Ectodermal cell (in vitro differentiated cells): ENCODE measurements around the gene CAST.

Source experiments
- H3K27ac ChIP-seq: 2 replicates; pipeline ENCODE4 v1.7.0; 2013; ENCODE audit warnings: mild to moderate bottlenecking, low read depth, low read length; ENCODE audit not compliant: insufficient read depth, poor library complexity, severe bottlenecking
- H3K27me3 ChIP-seq: 2 replicates; pipeline ENCODE4 v1.7.0; 2013; ENCODE audit warnings: mild to moderate bottlenecking, low read length; ENCODE audit not compliant: insufficient read depth, control insufficient read depth, poor library complexity, severe bottlenecking
- H3K36me3 ChIP-seq: one replicate; pipeline ENCODE4 v1.7.0; 2013; ENCODE audit warnings: low read length; ENCODE audit not compliant: control insufficient read depth, insufficient read depth
- H3K4me1 ChIP-seq: one replicate; pipeline ENCODE4 v1.7.0; 2013; ENCODE audit warnings: low read length; ENCODE audit not compliant: control insufficient read depth, insufficient read depth
- H3K4me3 ChIP-seq: 2 replicates; pipeline ENCODE4 v1.7.0; 2013; ENCODE audit warnings: low read depth, low read length, control low read depth; ENCODE audit not compliant: insufficient read depth
- H3K9me3 ChIP-seq: 2 replicates; pipeline ENCODE4 v1.7.0; 2013; ENCODE audit warnings: mild to moderate bottlenecking, low read length, moderate library complexity; ENCODE audit not compliant: control insufficient read depth
- WGBS, 2 experiments: methylation state at CpG; one replicate each; pipeline ENCODE4 v1.1.7; 2013; ENCODE audit warnings: missing lambda C conversion rate in 2 of 2; 5-methylcytosine and 5-hydroxymethylcytosine counted together

The CAST gene

DNA sequence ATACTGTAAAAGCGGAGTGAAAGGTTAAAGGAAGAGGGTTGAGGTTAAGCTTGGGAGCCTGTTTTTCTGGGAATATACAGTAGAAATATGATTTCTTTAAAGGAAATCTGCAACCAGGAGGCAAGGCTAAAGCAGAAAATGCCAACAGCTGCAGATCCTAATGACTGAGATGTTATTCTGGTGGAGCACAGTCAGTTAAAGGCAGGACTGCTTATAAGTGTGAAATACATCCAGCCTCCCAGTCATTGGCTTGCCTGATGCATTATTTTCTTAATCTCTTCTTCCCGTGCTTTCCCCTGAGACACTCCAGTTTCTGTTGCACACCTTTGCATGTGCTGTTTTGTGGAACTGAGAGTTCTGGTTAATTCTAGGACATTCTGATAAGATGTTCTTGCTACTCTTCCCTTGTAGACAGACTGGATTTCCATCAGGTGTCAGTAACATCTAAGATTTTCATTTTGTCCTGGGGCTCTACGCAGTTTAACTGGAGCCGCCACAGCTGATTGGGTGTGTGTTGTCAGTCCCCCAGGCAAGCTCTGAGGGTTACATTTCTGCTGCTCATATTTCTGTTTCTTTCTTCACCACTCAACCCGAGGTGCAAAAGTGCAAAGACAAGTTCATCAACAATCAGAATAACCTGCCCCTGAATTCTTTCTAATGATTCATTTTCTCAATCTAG, 44.4 kb downstream of the CAST start:
- H3K9me3 ChIP-seq, result no peaks in the 10 kb centered on the region
- H3K27ac ChIP-seq, result no peak overlapping the region
- H3K4me1 ChIP-seq, result peaks cover 6% of the 10 kb centered on the region
- WGBS, 2 experiments, result 94 to 95% methylated on average over 5 of the region's 5 CpGs
- peaks cover 4% of the 10 kb centered on the region for H3K27me3 ChIP-seq
- no peaks in the 10 kb centered on the region for H3K36me3 ChIP-seq
- H3K4me3 ChIP-seq, result no peak overlapping the region

DNA sequence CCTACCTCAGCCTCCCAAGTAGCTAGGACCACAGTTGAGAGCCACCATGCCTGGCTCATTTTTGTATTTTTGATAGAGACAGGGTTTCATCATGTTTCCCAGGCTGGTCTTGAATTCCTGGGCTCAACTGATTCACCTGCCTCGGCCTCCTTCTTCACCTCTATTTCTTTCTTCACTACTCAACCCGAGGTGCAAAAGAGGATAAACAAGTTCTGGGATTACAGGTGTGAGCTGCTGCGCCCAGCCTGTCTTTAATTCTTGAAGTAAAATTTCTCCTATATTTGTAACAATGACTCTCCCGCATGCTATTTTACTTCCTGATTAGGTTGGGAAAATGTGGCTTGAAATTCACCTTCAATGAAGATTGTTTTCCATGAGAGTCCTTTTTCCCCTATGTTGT, 46.4 kb downstream of the CAST start:
- Histone ChIP-seq H3K36me3 (no peaks in the 10 kb centered on the region), H3K27me3 (peaks cover under 1% of the 10 kb centered on the region), H3K9me3 (no peaks in the 10 kb centered on the region), H3K4me1 (peaks cover 3% of the 10 kb centered on the region), H3K4me3 (no peak overlapping the region), H3K27ac (no peak overlapping the region)
- WGBS, 2 experiments, result 96 to 98% methylated on average over 3 to 4 of the region's 4 CpGs

DNA sequence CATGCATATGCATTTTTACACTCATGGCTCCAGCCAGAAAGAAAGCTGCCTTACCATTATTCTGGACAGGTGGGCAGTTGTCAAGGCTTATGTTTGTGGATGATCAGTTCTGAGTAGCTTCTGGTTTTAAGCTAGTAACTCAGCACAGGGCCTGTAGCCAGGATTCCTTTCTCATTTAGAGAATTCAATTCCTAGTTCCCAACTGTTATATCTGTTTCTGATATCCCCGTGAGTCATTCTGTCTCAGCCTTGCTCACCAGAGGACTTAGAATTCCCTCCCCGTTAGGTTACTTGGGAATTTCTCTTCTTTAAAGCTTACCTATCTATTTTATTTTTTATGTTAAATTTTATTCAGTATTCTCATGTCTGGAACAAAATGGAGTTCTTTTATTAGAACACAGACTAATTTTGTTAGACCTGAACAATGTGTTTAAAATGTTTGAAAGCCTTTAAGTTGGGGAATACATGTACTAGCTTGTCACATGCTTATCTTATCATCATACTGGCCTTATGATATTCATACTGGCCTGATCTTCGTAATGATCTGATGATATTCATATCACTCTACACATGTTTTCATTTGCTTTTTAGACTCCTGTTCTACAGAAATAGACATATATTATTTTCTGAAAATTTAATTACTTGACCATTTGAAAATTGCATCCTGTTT, 47.1 kb downstream of the CAST start:
- H3K27ac ChIP-seq, result no peak overlapping the region
- H3K36me3 ChIP-seq, result no peaks in the 10 kb centered on the region
- no peaks in the 10 kb centered on the region for H3K27me3 ChIP-seq
- no peaks in the 10 kb centered on the region for H3K4me1 ChIP-seq
- H3K9me3 ChIP-seq, result no peaks in the 10 kb centered on the region
- no peak overlapping the region for H3K4me3 ChIP-seq
- WGBS, 2 experiments, result 96 to 97% methylated on average over 2 of the region's 3 CpGs

DNA sequence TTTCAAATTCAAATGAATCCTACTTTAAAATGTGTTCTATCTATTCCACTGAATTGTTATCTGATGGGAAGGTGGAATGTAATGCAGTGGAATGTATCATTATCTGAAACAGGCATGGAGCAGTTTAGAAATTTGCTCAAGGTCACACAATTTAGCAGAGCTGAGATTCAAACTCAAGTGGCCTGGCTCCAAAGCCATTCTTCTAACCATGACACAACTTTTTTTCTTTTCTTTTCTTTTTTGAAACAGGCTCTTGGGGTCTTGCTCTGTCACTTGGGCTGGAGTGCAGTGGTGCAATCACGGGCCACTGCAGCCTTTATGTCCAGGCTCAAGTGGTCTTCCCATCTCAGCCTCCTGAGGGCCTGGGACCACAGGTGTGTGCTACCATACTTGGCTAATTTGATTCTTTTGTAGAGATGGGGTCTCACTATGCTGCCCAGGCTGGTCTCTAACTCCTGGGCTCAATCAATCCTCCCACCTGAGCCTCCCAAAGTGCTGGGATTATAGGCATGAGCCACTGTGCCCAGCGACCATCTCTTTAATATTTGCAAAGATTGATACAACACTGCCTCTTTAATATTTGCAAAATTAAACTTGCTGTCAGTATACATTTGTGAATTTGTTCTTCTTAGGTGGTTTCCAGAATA, 50.0 kb downstream of the CAST start:
- 93 to 100% methylated on average over 2 of the region's 2 CpGs for WGBS, 2 experiments
- no peaks in the 10 kb centered on the region for H3K27me3 ChIP-seq
- no peak overlapping the region for H3K27ac ChIP-seq
- no peaks in the 10 kb centered on the region for H3K4me1 ChIP-seq
- no peaks in the 10 kb centered on the region for H3K36me3 ChIP-seq
- no peaks in the 10 kb centered on the region for H3K9me3 ChIP-seq
- H3K4me3 ChIP-seq, result no peak overlapping the region

DNA sequence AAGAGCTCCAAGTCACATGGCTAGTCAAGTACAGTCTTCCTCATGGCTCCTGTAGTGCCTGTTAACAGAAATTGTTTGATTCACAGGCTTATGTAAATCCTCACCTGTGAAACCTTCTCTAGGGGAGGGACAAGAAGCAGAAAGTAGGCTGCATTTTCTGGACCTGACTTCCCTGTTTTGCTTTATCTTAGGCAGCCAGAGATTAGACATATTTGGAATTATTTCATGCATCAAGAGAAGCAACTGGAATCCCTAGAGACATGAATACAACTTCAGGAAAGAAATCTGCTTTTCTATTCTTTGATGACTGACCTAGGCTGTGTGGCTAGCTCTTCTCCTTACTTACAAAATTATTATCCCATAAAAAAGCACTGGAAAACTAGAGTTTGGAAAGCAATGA, 52.3 kb downstream of the CAST start:
- H3K36me3 ChIP-seq, result no peaks in the 10 kb centered on the region
- no peak overlapping the region for H3K4me3 ChIP-seq
- H3K4me1 ChIP-seq, result no peaks in the 10 kb centered on the region
- H3K27me3 ChIP-seq, result no peaks in the 10 kb centered on the region
- no peaks in the 10 kb centered on the region for H3K9me3 ChIP-seq
- peak overlapping the region; percentile 20 for H3K27ac ChIP-seq

DNA sequence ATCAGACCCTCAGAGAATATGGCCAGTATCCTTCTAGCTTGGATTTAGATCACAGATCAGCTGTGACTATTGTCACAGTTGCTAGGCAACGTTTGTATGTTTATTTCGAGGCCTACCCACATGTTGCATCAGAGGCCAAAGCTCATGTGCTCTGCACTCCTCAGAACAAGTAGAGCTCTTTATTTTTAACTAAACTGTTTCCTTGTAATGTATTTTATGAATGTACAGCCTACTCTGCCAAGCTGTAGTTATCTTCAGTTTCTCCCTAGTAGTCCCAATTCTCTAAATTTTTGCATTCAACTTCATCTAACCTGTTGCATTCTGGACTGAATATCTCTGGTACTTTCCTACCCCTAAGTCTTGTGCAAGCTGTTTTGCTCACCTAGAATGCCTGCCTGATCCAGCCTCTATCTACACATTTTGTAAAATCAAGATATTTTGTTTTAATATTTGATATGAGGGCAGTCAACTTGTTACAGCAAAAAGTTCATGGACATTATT, 52.8 kb downstream of the CAST start:
- 91 to 96% methylated on average over 2 of the region's 2 CpGs for WGBS, 2 experiments
- H3K27ac ChIP-seq, result peak overlapping the region; percentile 32
- H3K4me3 ChIP-seq, result no peak overlapping the region

DNA sequence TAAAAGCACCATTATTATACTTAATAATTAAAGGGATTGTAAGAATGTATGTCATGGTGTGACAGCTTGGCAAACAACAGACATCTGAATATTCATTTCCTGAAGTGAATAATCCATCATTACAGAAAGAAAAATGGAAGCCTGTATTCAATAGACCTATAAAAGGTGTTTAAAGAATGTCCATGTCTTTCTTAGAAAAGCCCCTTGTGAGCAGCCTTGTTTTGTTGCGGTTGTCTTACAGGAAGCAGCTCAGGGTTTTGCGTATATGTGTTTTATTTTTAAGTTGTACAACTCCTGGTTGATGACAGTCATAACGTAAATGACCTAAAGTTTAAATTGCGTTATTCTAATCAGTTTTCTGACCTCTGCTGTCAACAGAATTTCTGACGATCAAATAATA, 53.8 kb downstream of the CAST start:
- no peaks in the 10 kb centered on the region for H3K4me1 ChIP-seq
- H3K27me3 ChIP-seq, result no peaks in the 10 kb centered on the region
- WGBS, 2 experiments, result 93 to 97% methylated on average over 4 to 5 of the region's 5 CpGs
- H3K4me3 ChIP-seq, result no peak overlapping the region
- no peak overlapping the region for H3K27ac ChIP-seq
- no peaks in the 10 kb centered on the region for H3K9me3 ChIP-seq
- no peaks in the 10 kb centered on the region for H3K36me3 ChIP-seq

More for the DNA sequence above, 52.8 kb downstream of the CAST start:
- Histone ChIP-seq H3K36me3 (no peaks in the 10 kb centered on the region), H3K27me3 (no peaks in the 10 kb centered on the region), H3K9me3 (no peaks in the 10 kb centered on the region), H3K4me1 (no peaks in the 10 kb centered on the region)

DNA sequence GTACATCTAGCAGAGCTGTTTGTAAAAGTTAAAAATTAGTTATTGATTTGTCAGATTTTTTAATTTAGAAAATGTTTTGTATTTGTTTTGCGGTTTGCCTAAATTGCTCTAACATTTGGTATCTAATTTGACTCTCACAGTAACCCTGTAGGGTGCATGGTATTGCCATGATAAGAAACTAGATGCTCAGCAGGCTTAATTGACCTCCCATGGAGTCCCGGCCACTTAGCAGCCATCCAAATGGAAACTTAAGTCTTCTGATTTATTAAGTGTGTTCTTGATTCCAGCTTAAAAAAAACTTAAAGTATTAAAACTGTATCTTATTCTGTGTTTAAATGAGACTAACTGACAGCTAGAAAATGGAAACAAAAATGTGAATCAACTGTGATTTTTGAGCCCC, 54.5 kb downstream of the CAST start:
- Histone ChIP-seq H3K27me3 (no peaks in the 10 kb centered on the region), H3K27ac (no peak overlapping the region), H3K36me3 (no peaks in the 10 kb centered on the region), H3K4me1 (no peaks in the 10 kb centered on the region), H3K9me3 (no peaks in the 10 kb centered on the region), H3K4me3 (no peak overlapping the region)
- WGBS, 2 experiments, result 45 to 46% methylated on average over 2 of the region's 2 CpGs

DNA sequence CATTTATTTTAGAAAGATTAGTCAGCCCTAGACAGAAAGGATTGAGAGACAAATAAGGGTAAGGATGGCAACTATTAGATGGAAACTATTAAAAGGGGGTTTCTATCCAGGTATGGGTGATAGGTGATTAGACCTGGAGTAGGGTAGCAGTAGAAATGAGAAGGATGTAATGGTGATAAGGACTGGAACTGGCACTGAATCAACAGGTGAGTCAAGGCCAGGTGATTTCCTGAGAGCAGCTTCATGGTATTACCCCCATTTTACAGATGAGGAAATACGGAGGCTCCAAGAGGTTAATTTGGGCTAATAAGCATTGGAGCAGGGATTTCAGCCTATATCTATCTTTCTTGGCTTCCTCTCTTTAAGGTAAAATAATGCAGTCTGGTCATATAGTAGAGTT, 55.7 kb downstream of the CAST start:
- no peaks in the 10 kb centered on the region for H3K36me3 ChIP-seq
- no peak overlapping the region for H3K27ac ChIP-seq
- no peak overlapping the region for H3K4me3 ChIP-seq
- no peaks in the 10 kb centered on the region for H3K4me1 ChIP-seq
- WGBS, 2 experiments, result 79 to 93% methylated on average over 1 of the region's 1 CpG
- no peaks in the 10 kb centered on the region for H3K9me3 ChIP-seq
- no peaks in the 10 kb centered on the region for H3K27me3 ChIP-seq

DNA sequence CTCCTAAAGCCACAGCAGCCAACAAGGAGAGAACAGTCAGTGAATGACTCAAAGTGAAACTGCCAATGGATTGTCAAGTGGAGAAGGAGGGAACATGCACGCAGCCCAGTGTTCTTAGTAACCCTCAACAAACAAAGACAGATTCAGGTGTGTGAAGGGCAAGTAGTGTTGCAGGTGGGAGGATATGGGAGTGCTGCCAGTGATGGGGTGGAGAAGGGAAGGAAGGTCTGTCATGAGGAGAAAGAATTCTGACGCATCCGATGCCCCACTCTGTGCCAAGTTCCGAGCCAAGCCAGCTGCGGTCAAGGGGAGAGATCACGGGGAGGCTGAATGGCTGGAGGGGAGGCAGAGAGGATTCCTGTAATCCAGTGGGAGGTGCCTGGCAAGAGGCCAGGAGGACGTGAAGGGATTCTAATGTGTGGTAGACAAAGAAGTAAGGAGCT, 56.5 kb downstream of the CAST start:
- H3K27ac ChIP-seq, result no peak overlapping the region
- H3K36me3 ChIP-seq, result no peaks in the 10 kb centered on the region
- no peaks in the 10 kb centered on the region for H3K4me1 ChIP-seq
- no peaks in the 10 kb centered on the region for H3K27me3 ChIP-seq
- WGBS, 2 experiments, result 86 to 91% methylated on average over 7 of the region's 7 CpGs
- H3K4me3 ChIP-seq, result no peak overlapping the region
- H3K9me3 ChIP-seq, result no peaks in the 10 kb centered on the region
